IMR-90 (cell line): ENCODE results near the gene FCHSD2. TPM values are rescaled to one million over a fixed set of nuclear protein-coding genes. Genes with fewer than 3 reads are reported as not detected.

ENCODE experiments used
- ATAC-seq: fragments of 200-7000 bp; cut with Tn5 transposase; 2 replicates; pipeline ENCODE4 v1.9.1; 2020; ENCODE audit warnings: low read depth, mild to moderate bottlenecking, moderate library complexity
- BruUV-seq: library from RNA; stranded (reverse); fragments of 400-500 nt; replicated peaks from 2 replicates; lab custom pipeline; 2021; lab: Mats Ljungman, UMichigan
- CTCF ChIA-PET: fragments of 300-600 bp; formaldehyde crosslinking; extraction: SDS; loops from one replicate; lab custom pipeline; 2021; ENCODE audit warnings: antibody characterized with exemption; lab: Yijun Ruan, JAX
- POLR2A ChIA-PET: fragments of 300-600 bp; sonication (Branson Sonifier 250); formaldehyde crosslinking; loops from one replicate; lab custom pipeline; 2022; ENCODE audit warnings: antibody characterized with exemption; ENCODE audit not compliant: unreplicated experiment; lab: Charles Lee
- DNase-seq: peaks from one replicate; pipeline ENCODE4 v3.0.0; 2013
- H2AFZ ChIP-seq: replicated peaks from 2 replicates; pipeline ENCODE3; 2013; ENCODE audit warnings: low read length, mild to moderate bottlenecking; ENCODE audit not compliant: poor library complexity
- H2AK5ac ChIP-seq: 2 replicates; pipeline ENCODE4 v1.6.1; 2013; ENCODE audit warnings: low read depth, low read length, inconsistent platforms
- H2AK9ac ChIP-seq: replicated peaks from 2 replicates; pipeline ENCODE3; 2013; ENCODE audit warnings: mild to moderate bottlenecking, low read depth, low read length, moderate library complexity; ENCODE audit not compliant: poor library complexity
- H2BK120ac ChIP-seq: 2 replicates; pipeline ENCODE4 v1.6.1; 2013; ENCODE audit warnings: low read depth, low read length, inconsistent platforms
- H2BK15ac ChIP-seq: 3 replicates; pipeline ENCODE4 v1.6.1; 2013; ENCODE audit warnings: low read depth, low read length, inconsistent platforms
- H2BK20ac ChIP-seq: 2 replicates; pipeline ENCODE4 v1.6.1; 2013; ENCODE audit warnings: low read depth, mild to moderate bottlenecking, inconsistent platforms, low read length, moderate library complexity
- H2BK5ac ChIP-seq: 2 replicates; pipeline ENCODE4 v1.6.1; 2013; ENCODE audit warnings: mild to moderate bottlenecking, low read depth, low read length, inconsistent platforms; ENCODE audit not compliant: poor library complexity, severe bottlenecking
- H3K14ac ChIP-seq: replicated peaks from 2 replicates; pipeline ENCODE4 v1.6.1; 2013; ENCODE audit warnings: low read depth, low read length, inconsistent platforms
- H3K18ac ChIP-seq: 2 replicates; pipeline ENCODE4 v1.6.1; 2013; ENCODE audit warnings: low read depth, low read length, control low read depth
- H3K23ac ChIP-seq: 2 replicates; pipeline ENCODE4 v1.6.1; 2013; ENCODE audit warnings: low read depth, low read length, inconsistent platforms
- H3K27ac ChIP-seq: 2 replicates; pipeline ENCODE4 v1.5.1; 2013; ENCODE audit warnings: mild to moderate bottlenecking, control low read depth, low read length; ENCODE audit not compliant: insufficient read depth
- H3K27me3 ChIP-seq: 2 replicates; pipeline ENCODE4 v1.6.1; 2013; ENCODE audit warnings: low read length; ENCODE audit not compliant: control insufficient read depth, insufficient read depth
- H3K36me3 ChIP-seq: 2 replicates; pipeline ENCODE4 v1.6.1; 2013; ENCODE audit warnings: low read length, mixed read lengths; ENCODE audit not compliant: control insufficient read depth, insufficient read depth
- H3K4ac ChIP-seq: 2 replicates; pipeline ENCODE4 v1.6.1; 2013; ENCODE audit warnings: low read depth, low read length, inconsistent platforms
- H3K4me1 ChIP-seq: 2 replicates; pipeline ENCODE4 v1.6.1; 2013; ENCODE audit warnings: low read length, mixed read lengths; ENCODE audit not compliant: control insufficient read depth, insufficient read depth
- H3K4me2 ChIP-seq: 2 replicates; pipeline ENCODE4 v1.6.1; 2013; ENCODE audit warnings: low read depth, mild to moderate bottlenecking, control low read depth, low read length, moderate library complexity
- H3K4me3 ChIP-seq: 2 replicates; pipeline ENCODE4 v1.5.1; 2013; ENCODE audit warnings: low read depth, mild to moderate bottlenecking, control low read depth, low read length, moderate library complexity; ENCODE audit not compliant: insufficient read depth
- H3K56ac ChIP-seq: 2 replicates; pipeline ENCODE4 v1.6.1; 2013; ENCODE audit warnings: low read length, inconsistent platforms; ENCODE audit not compliant: insufficient read depth; ENCODE audit errors: extremely low read depth
- H3K79me1 ChIP-seq, 2 experiments: 2 replicates each; pipeline ENCODE4 v1.6.1; 2013; ENCODE audit warnings: low read length in 2 of 2, inconsistent platforms in 1 of 2, low read depth in 1 of 2
- H3K9ac ChIP-seq: 2 replicates; pipeline ENCODE4 v1.6.1; 2013; ENCODE audit warnings: low read depth, low read length, control low read depth
- H3K9me1 ChIP-seq: 2 replicates; pipeline ENCODE4 v1.6.1; 2013; ENCODE audit warnings: low read length, inconsistent platforms; ENCODE audit not compliant: insufficient read depth
- H3K9me3 ChIP-seq: 2 replicates; pipeline ENCODE4 v1.6.1; 2013; ENCODE audit warnings: low read length; ENCODE audit not compliant: control insufficient read depth, insufficient read depth
- H4K20me1 ChIP-seq: 2 replicates; pipeline ENCODE4 v1.6.1; 2013; ENCODE audit warnings: low read length, inconsistent platforms; ENCODE audit not compliant: insufficient read depth
- H4K5ac ChIP-seq: 2 replicates; pipeline ENCODE4 v1.6.1; 2013; ENCODE audit warnings: mild to moderate bottlenecking, low read depth, low read length, control low read depth
- H4K8ac ChIP-seq, 2 experiments: 2 replicates each; pipeline ENCODE4 v1.6.1; 2013; ENCODE audit warnings: low read depth in 2 of 2, low read length in 2 of 2, control low read depth in 1 of 2, inconsistent platforms in 1 of 2
- H4K91ac ChIP-seq: 2 replicates; pipeline ENCODE4 v1.6.1; 2013; ENCODE audit warnings: low read depth, low read length, inconsistent platforms; ENCODE audit not compliant: insufficient read depth
- BHLHE40 ChIP-seq: fragments of 150-350 bp; IDR thresholded peaks from 2 replicates; pipeline ENCODE4 v1.6.1; 2016; ENCODE audit warnings: mild to moderate bottlenecking, low read depth, low read length
- CTCF ChIP-seq: conservative IDR thresholded peaks from 2 replicates; pipeline ENCODE4 v1.5.1; 2012; ENCODE audit warnings: mild to moderate bottlenecking, low read depth, low read length, improper control_type of control experiment
- ELK1 ChIP-seq: fragments of 150-350 bp; IDR thresholded peaks from 2 replicates; pipeline ENCODE4 v1.6.1; 2016; ENCODE audit warnings: low read depth, mild to moderate bottlenecking, low read length, moderate library complexity, borderline replicate concordance
- FOS ChIP-seq: fragments of 150-350 bp; IDR thresholded peaks from 2 replicates; pipeline ENCODE4 v1.6.1; 2016; ENCODE audit warnings: low read depth, low read length
- POLR2A ChIP-seq: IDR thresholded peaks from 2 replicates; pipeline ENCODE4 v1.6.1; 2012; ENCODE audit warnings: mild to moderate bottlenecking, low read depth, low read length
- RCOR1 ChIP-seq: IDR thresholded peaks from 2 replicates; pipeline ENCODE4 v1.6.1; 2012; ENCODE audit warnings: mild to moderate bottlenecking, low read length, improper control_type of control experiment; ENCODE audit not compliant: insufficient replicate concordance
- RFX5 ChIP-seq: IDR thresholded peaks from 2 replicates; pipeline ENCODE4 v1.8.0; 2012; ENCODE audit warnings: low read depth, mild to moderate bottlenecking, low read length, moderate library complexity
- SMC3 ChIP-seq: fragments of 150-350 bp; IDR thresholded peaks from 2 replicates; pipeline ENCODE4 v1.6.1; 2016; ENCODE audit warnings: low read depth, mild to moderate bottlenecking, antibody characterized with exemption, low read length, moderate library complexity
- USF2 ChIP-seq: fragments of 150-350 bp; IDR thresholded peaks from 2 replicates; pipeline ENCODE4 v1.6.1; 2017; ENCODE audit warnings: mild to moderate bottlenecking, antibody characterized with exemption, low read length, low read depth
- dilution Hi-C: fragments of 300-500 bp; cut with HindIII; formaldehyde crosslinking; loops from one replicate; pipeline ENCODE4 v1.14.3; 2018; ENCODE audit warnings: low sequenced_read_pairs; ENCODE audit not compliant: unreplicated experiment
- in situ Hi-C: fragments of 300-500 bp; cut with MboI; formaldehyde crosslinking; loops from 3 replicates; pipeline ENCODE4 v1.14.3; 2019; ENCODE audit warnings: low sequenced_read_pairs, inconsistent platforms, mixed read lengths
- intact Hi-C: fragments of 100-400 bp; cut with micrococcal nuclease; formaldehyde crosslinking; loops from 2 replicates; pipeline ENCODE4 v1.10.0; 2022
- polyA plus RNA-seq, 3 experiments: library from polyadenylated mRNA; depleted of rRNA; stranded (reverse); fragments of >200 nt; gene quantifications; 2 replicates each; pipeline ENCODE4 v1.2.3, GENCODE V29; 2012; ENCODE audit warnings: low replicate concordance in 1 of 3
- total RNA-seq: library from RNA; depleted of rRNA; stranded (reverse); fragments of >200 nt; gene quantifications from 2 replicates; pipeline ENCODE4 v1.2.3, GENCODE V29; 2012

Gene FCHSD2
- total and polyA plus RNA-seq, 2 of the 4 experiments (the other 2 are of a cell fraction) = 5.9 to 18.7 TPM

DNA sequence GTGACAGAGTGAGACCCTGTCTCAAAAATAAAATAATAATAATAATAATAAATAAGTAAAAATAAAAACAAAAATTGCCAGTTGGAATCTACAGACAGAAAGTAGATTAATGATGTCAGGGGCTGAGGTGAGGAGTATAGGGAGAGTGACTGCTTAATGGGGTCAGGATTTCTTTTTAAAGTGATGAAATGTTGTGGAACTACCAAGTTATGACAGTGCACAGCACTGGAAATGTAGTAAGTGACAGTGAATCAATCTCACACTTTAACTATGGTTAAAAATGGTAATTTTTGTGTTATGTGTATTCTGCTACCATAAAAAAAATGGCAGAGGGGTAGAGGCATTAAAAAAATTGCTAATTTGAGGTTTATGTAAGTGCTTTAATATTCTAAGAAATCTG is 240.7 kb downstream of the FCHSD2 start:
- Histone ChIP-seq H2AFZ (no peak overlapping the region), H3K4me2 (no peak overlapping the region), H3K4me1 (no peaks in the 10 kb centered on the region), H4K91ac (no peak overlapping the region), H3K27me3 (no peaks in the 10 kb centered on the region), H3K4me3 (no peak overlapping the region), H3K56ac (no peak overlapping the region), H4K8ac (no peak overlapping the region), H3K9ac (no peak overlapping the region), H3K14ac (no peak overlapping the region), H3K9me3 (no peaks in the 10 kb centered on the region), H3K36me3 (no peaks in the 10 kb centered on the region), H4K5ac (no peak overlapping the region), H2BK5ac (no peak overlapping the region), H2AK9ac (no peak overlapping the region), H2AK5ac (no peak overlapping the region), H3K27ac (no peak overlapping the region), H3K4ac (no peak overlapping the region), H2BK15ac (no peak overlapping the region), H4K20me1 (no peaks in the 10 kb centered on the region), H2BK20ac (no peak overlapping the region), H3K18ac (no peak overlapping the region), H2BK120ac (no peak overlapping the region), H3K79me1 (peaks cover 0 to 5% of the 10 kb centered on the region in 2 experiments; a peak in 1 of 4 replicates), H3K9me1 (peaks cover 4% of the 10 kb centered on the region), H3K23ac (no peak overlapping the region)
- in situ Hi-C loops = no loop called here
- intact Hi-C loops = no loop called here
- TF ChIP-seq ELK1 (no peak), SMC3 (no peak), BHLHE40 (no peak), CTCF (no peak), FOS (no peak), POLR2A (no peak), RCOR1 (no peak), RFX5 (no peak), USF2 (no peak)
- dilution Hi-C loops = no loop called here
- BruUV-seq = no TSS peak
- ChIA-PET POLR2A (no interaction called here), CTCF (no interaction called here)
- ATAC-seq (no peak), DNase-seq (no peak)
